Neural cell (in vitro differentiated cells): ENCODE measurements around the gene DUSP22. TPM values are rescaled to one million over a fixed set of nuclear protein-coding genes. Genes with fewer than 3 reads are reported as not detected.
"Not testable (repeated sequence)": the region's sequence is repeated elsewhere in the genome, so short reads cannot be mapped to it uniquely, and the experiment has no call there.

Experiments used
- H2AFZ ChIP-seq: fragments of 200-600, 300-800 bp; sonication (generic), shearing (Covaris generic); 2 replicates; pipeline ENCODE4 v1.6.0; 2014; ENCODE audit warnings: low read depth, mild to moderate bottlenecking, antibody characterized with exemption, low read length, moderate library complexity
- H3F3A ChIP-seq: fragments of 200-600 bp; shearing (Covaris generic); 2 replicates; pipeline ENCODE4 v1.6.1; 2016; ENCODE audit warnings: mild to moderate bottlenecking, moderate library complexity, mixed read lengths, antibody characterized with exemption, low read length; ENCODE audit not compliant: insufficient read depth, poor library complexity, severe bottlenecking
- H3K27ac ChIP-seq: fragments of 200-600, 300-800 bp; sonication (generic), shearing (Covaris generic); 2 replicates; pipeline ENCODE4 v1.5.1; 2014; ENCODE audit warnings: mild to moderate bottlenecking, low read length, moderate library complexity
- H3K27me3 ChIP-seq: fragments of 300-800, 200-600 bp; sonication (generic), shearing (Covaris generic); 2 replicates; pipeline ENCODE4 v1.6.0; 2014; ENCODE audit warnings: mild to moderate bottlenecking, low read depth, low read length, moderate library complexity; ENCODE audit not compliant: insufficient read depth
- H3K36me3 ChIP-seq: fragments of 300-800, 200-600 bp; sonication (generic), shearing (Covaris generic); 2 replicates; pipeline ENCODE4 v1.5.1; 2014; ENCODE audit warnings: mild to moderate bottlenecking, antibody characterized with exemption, low read length, moderate library complexity; ENCODE audit not compliant: insufficient read depth
- H3K4me2 ChIP-seq: fragments of 300-800, 200-600 bp; sonication (generic), shearing (Covaris generic); 2 replicates; pipeline ENCODE4 v1.6.0; 2014; ENCODE audit warnings: mild to moderate bottlenecking, low read length
- H3K4me3 ChIP-seq: fragments of 300-800, 200-600 bp; sonication (generic), shearing (Covaris generic); 2 replicates; pipeline ENCODE4 v1.5.1; 2014; ENCODE audit warnings: mild to moderate bottlenecking, low read length, moderate library complexity
- H3K79me2 ChIP-seq: fragments of 200-600 bp; shearing (Covaris generic); replicated peaks from 2 replicates; pipeline ENCODE4 v1.6.0; 2014; ENCODE audit warnings: mild to moderate bottlenecking, low read length, moderate library complexity; ENCODE audit not compliant: insufficient read depth
- H3K9ac ChIP-seq: fragments of 300-800, 200-600 bp; sonication (generic), shearing (Covaris generic); 2 replicates; pipeline ENCODE4 v1.6.1; 2016; ENCODE audit warnings: mild to moderate bottlenecking, low read length, mixed read lengths
- H3K9me2 ChIP-seq: fragments of 200-600 bp; shearing (Covaris generic); 2 replicates; pipeline ENCODE4 v1.6.1; 2016; ENCODE audit warnings: mild to moderate bottlenecking, low read length, mixed read lengths; ENCODE audit not compliant: insufficient read depth
- H3K9me3 ChIP-seq: fragments of 200-600, 300-800 bp; sonication (generic), shearing (Covaris generic); 2 replicates; pipeline ENCODE4 v1.6.1; 2016; ENCODE audit warnings: mild to moderate bottlenecking, mixed run types, low read length, moderate library complexity, mixed read lengths
- H4K20me1 ChIP-seq: fragments of 200-600 bp; shearing (Covaris generic); 2 replicates; pipeline ENCODE4 v1.6.1; 2016; ENCODE audit warnings: mild to moderate bottlenecking, mixed run types; ENCODE audit not compliant: insufficient read depth
- EP300 ChIP-seq: fragments of 450-650 bp; conservative IDR thresholded peaks from 2 replicates; pipeline ENCODE4 v1.6.1; 2014; ENCODE audit warnings: antibody characterized with exemption, mild to moderate bottlenecking, moderate library complexity; ENCODE audit not compliant: poor library complexity, severe bottlenecking
- EZH2 ChIP-seq: fragments of 200-600, 300-800 bp; shearing (Covaris generic), sonication (generic); IDR thresholded peaks from 2 replicates; pipeline ENCODE4 v1.6.1; 2014; ENCODE audit warnings: antibody characterized with exemption, low read length, borderline replicate concordance, mild to moderate bottlenecking; ENCODE audit not compliant: insufficient read depth, poor library complexity, severe bottlenecking
- MXI1 ChIP-seq: fragments of 450-650 bp; conservative IDR thresholded peaks from 2 replicates; pipeline ENCODE4 v1.6.1; 2014; ENCODE audit warnings: antibody characterized with exemption, mild to moderate bottlenecking; ENCODE audit not compliant: poor library complexity, severe bottlenecking
- POLR2AphosphoS5 ChIP-seq: IDR thresholded peaks from 2 replicates; pipeline ENCODE4 v1.6.1; 2012
- RAD21 ChIP-seq: fragments of 450-650 bp; conservative IDR thresholded peaks from 2 replicates; pipeline ENCODE4 v1.6.1; 2014; ENCODE audit warnings: antibody characterized with exemption, mild to moderate bottlenecking, moderate library complexity
- REST ChIP-seq: IDR thresholded peaks from 2 replicates; pipeline ENCODE4 v1.6.1; 2012; ENCODE audit warnings: borderline replicate concordance
- SMC3 ChIP-seq: fragments of 450-650 bp; conservative IDR thresholded peaks from 2 replicates; pipeline ENCODE4 v1.6.1; 2014; ENCODE audit warnings: antibody characterized with exemption, mild to moderate bottlenecking, moderate library complexity; ENCODE audit not compliant: poor library complexity
- TAF1 ChIP-seq: IDR thresholded peaks from 2 replicates; pipeline ENCODE4 v1.6.1; 2012; ENCODE audit warnings: low read depth
- polyA plus RNA-seq: library from polyadenylated mRNA; depleted of rRNA; stranded (reverse); fragments of >200 nt; gene quantifications from 2 replicates; pipeline ENCODE4 v1.2.3, GENCODE V29; 2014
- TF ChIP-seq, protein P1 (sequence below): fragments of 450-650 bp; IDR thresholded peaks from 2 replicates; pipeline ENCODE4 v1.5.1; 2014; ENCODE audit warnings: antibody characterized with exemption, mild to moderate bottlenecking, moderate library complexity; ENCODE audit not compliant: poor library complexity, severe bottlenecking

DUSP22 gene
- polyA plus RNA-seq, 1 donor from 2014 or later: 24.9 TPM

DNA sequence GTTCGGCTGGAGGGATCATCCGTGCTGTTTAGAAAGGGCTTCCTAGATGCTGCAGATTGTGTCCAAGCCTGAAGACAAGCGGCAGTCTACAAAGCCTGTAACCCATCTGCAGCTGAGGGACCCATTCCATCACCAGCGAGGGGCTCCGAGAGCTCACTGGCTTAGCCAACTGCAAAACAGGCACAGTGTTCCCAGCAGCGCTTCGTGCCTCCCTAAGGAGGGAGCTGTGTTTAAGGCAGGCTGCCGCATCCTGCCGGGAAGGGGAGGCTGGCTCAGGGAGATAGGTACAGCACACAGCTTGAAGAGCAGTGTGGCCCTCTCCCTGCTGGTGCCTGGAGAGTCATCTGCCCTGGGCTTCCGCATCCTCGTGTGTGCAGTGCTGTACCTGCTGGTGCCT is 32.4 kb downstream of the DUSP22 start:
- Histone ChIP-seq H3K27me3 (no peaks in the 10 kb centered on the region), H3K4me2 (no peak overlapping the region), H3K9ac (no peak overlapping the region), H3K9me3 (no peaks in the 10 kb centered on the region), H3K36me3 (no peaks in the 10 kb centered on the region), H3K4me3 (no peak overlapping the region), H3K27ac (no peak overlapping the region), H3K9me2 (no peaks in the 10 kb centered on the region), H3K79me2 (no peaks in the 10 kb centered on the region), H2AFZ (no peak overlapping the region), H4K20me1 (no peaks in the 10 kb centered on the region), H3F3A (no peaks in the 10 kb centered on the region)
- TF ChIP-seq RAD21: no peak
- TF ChIP-seq SMC3: no peak
- TF ChIP-seq TAF1: no peak
- no peak for TF ChIP-seq REST
- no peak for TF ChIP-seq MXI1
- no peak for TF ChIP-seq EP300
- TF ChIP-seq EZH2: no peak
- TF ChIP-seq POLR2AphosphoS5: no peak
- TF ChIP-seq, protein P1, sequence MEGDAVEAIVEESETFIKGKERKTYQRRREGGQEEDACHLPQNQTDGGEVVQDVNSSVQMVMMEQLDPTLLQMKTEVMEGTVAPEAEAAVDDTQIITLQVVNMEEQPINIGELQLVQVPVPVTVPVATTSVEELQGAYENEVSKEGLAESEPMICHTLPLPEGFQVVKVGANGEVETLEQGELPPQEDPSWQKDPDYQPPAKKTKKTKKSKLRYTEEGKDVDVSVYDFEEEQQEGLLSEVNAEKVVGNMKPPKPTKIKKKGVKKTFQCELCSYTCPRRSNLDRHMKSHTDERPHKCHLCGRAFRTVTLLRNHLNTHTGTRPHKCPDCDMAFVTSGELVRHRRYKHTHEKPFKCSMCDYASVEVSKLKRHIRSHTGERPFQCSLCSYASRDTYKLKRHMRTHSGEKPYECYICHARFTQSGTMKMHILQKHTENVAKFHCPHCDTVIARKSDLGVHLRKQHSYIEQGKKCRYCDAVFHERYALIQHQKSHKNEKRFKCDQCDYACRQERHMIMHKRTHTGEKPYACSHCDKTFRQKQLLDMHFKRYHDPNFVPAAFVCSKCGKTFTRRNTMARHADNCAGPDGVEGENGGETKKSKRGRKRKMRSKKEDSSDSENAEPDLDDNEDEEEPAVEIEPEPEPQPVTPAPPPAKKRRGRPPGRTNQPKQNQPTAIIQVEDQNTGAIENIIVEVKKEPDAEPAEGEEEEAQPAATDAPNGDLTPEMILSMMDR: no peak

- H3K9me2 ChIP-seq, H2AFZ ChIP-seq, H3K79me2 ChIP-seq, H3K27ac ChIP-seq, H3K9me3 ChIP-seq, H3K27me3 ChIP-seq, H3K4me3 ChIP-seq, H3K9ac ChIP-seq, H3K36me3 ChIP-seq, H3K4me2 ChIP-seq, H3F3A ChIP-seq, H4K20me1 ChIP-seq: not testable (repeated sequence)
Measured at GRCh38 chr6:325161-325860, 33.0 kb downstream of the DUSP22 start.

DNA sequence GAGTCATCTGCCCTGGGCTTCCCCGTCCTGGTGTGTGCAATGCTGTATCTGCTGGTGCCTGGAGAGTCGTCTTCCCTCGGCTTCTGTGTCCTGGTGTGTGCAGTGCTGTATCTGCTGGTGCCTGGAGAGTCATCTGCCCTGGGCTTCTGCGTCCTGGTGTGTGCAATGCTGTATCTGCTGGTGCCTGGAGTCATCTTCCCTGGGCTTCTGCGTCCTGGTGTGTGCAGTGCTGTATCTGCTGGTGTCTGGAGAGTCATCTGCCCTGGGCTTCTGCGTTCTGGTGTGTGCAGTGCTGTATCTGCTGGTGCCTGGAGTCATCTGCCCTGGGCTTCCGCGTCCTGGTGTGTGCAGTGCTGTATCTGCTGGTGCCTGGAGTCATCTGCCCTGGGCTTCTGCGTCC is 33.8 kb downstream of the DUSP22 start:
- H3K27ac ChIP-seq, H3K79me2 ChIP-seq, H3K9me3 ChIP-seq, H3K9ac ChIP-seq, H3K36me3 ChIP-seq, H3K9me2 ChIP-seq, H3K4me3 ChIP-seq, H3F3A ChIP-seq, H4K20me1 ChIP-seq, H2AFZ ChIP-seq, H3K27me3 ChIP-seq, H3K4me2 ChIP-seq: not testable (repeated sequence)
